Kidney (tissue), 14 donors: Measurements from ENCODE around the gene JADE3. TPM values are rescaled to one million over a fixed set of nuclear protein-coding genes. Genes with fewer than 3 reads are reported as not detected.

Experiments
- DNase-seq, 5 donors: peaks; one replicate each; pipeline ENCODE4 v3.0.0-alpha.2; 2013 to 2020
- FAIRE-seq: peaks from 2 replicates; lab custom pipeline; 2012; peaks lifted over from hg19 to GRCh38; lab: Jason Lieb, UNC
- H3K27ac ChIP-seq, 2 donors: one replicate each; pipeline ENCODE4 v1.7.0; 2013; ENCODE audit warnings: low read depth in 2 of 2, low read length in 2 of 2, inconsistent platforms in 1 of 2
- H3K27me3 ChIP-seq: one replicate; pipeline ENCODE4 v1.7.1; 2013; ENCODE audit warnings: low read length, inconsistent platforms; ENCODE audit not compliant: control insufficient read depth, insufficient read depth
- H3K36me3 ChIP-seq, 3 donors: one replicate each; pipeline versions ENCODE4 v1.7.0 to v1.7.1; 2013; ENCODE audit warnings: low read length in 3 of 3, control low read depth in 1 of 3, inconsistent platforms in 1 of 3; ENCODE audit not compliant: insufficient read depth in 3 of 3, control insufficient read depth in 2 of 3
- H3K4me1 ChIP-seq, 3 donors: one replicate each; pipeline versions ENCODE4 v1.7.0 to v1.7.1; 2013; ENCODE audit warnings: low read length in 3 of 3, inconsistent platforms in 1 of 3, low read depth in 1 of 3; ENCODE audit not compliant: control insufficient read depth in 2 of 3, insufficient read depth in 2 of 3
- H3K4me3 ChIP-seq, 3 donors: one replicate each; pipeline versions ENCODE4 v1.7.0 to v1.8.1; 2013; ENCODE audit warnings: low read length in 3 of 3, control low read depth in 1 of 3, inconsistent platforms in 1 of 3
- H3K9ac ChIP-seq, 3 donors: one replicate each; pipeline versions ENCODE4 v1.7.0 to v1.7.1; 2013; ENCODE audit warnings: low read length in 3 of 3, control low read depth in 1 of 3, inconsistent platforms in 1 of 3
- H3K9me3 ChIP-seq, 3 donors: one replicate each; pipeline versions ENCODE4 v1.7.0 to v1.7.1; 2013; ENCODE audit warnings: low read length in 3 of 3, control low read depth in 1 of 3, inconsistent platforms in 1 of 3; ENCODE audit not compliant: control insufficient read depth in 2 of 3, insufficient read depth in 1 of 3
- intact Hi-C: fragments of 100-400 bp; cut with DNase I; formaldehyde crosslinking; loops from one replicate; pipeline ENCODE4 v1.11.1; 2022
- polyA plus RNA-seq: library from polyadenylated mRNA; stranded (reverse); fragments of 350-450 nt; fragmentation: Illumina TruSeq; extraction: RNeasy Lipid Tissue Mini Kit (QIAGEN cat#74804); gene quantifications from one replicate; pipeline ENCODE4 v1.2.3, GENCODE V29; 2014; ENCODE audit warnings: low read depth, low replicate concordance; ENCODE audit not compliant: insufficient read depth
- total RNA-seq: library from RNA; stranded (reverse); fragmentation: NEBNext Ultra II Directional; extraction: Animal tissue kit (Norgen Biotek cat#: 25700); gene quantifications from one replicate; pipeline ENCODE4 v1.2.1, GENCODE V29; 2021
- TF ChIP-seq, protein P1 (sequence below): IDR thresholded peaks from 3 replicates; pipeline ENCODE4 v1.5.1; 2012; ENCODE audit warnings: mild to moderate bottlenecking, moderate library complexity, borderline replicate concordance; ENCODE audit not compliant: insufficient read depth; ENCODE audit errors: extremely low read depth
- donor health status: control.
- donor health status: control.
- donor health status: control.
- donor health status: control.
- donor health status: control.
- donor health status: DM: yes; HTN: yes; CAD: no.
- donor health status: Normal renal cell carcinoma (clear cell type).

The JADE3 gene
- total and polyA plus RNA-seq, 2 donors from 2014 or later = 3.2 to 13.1 TPM

DNA sequence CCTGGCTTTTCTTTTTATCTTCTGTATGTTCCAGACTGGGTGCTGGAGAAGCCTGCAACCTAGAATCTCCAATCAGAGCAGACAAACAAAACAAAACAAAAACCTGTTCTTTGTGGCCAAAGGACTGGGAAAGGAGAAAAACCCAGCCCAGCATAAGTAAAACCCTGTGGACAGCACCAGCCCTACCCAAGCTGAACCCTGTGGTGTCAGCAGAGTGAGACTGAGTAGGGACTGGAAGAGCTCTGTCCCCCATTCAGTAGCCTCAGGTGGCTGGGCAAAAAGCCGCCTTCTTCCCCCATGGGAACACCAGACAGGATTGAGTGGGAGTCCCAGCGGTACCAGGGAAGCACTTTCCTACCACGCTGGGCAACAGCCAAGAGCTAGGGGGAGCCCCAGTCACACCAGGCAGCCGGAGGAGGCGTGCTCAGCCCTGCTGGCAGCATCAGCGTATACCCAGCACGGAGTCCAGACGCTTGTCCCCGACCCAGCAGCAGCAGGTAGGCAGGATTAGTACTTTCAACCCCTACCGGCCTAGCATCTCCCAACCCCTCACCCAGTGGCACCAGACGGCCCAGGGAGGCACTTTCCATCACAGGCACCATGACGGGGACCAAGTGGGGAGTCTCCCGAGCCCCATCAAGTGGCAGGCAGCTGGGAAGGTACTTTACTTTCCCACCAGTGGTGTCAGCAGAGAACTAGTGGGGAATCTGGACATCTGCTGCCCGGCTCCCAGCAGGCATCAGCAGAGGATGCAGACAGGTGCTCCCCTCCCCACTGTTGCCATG lies 8.6 kb upstream of the JADE3 start:
- H3K9ac ChIP-seq = peak overlapping the region in 1 of 3 donors; percentile 15
- no peaks in the 10 kb centered on the region for H3K9me3 ChIP-seq
- no peaks in the 10 kb centered on the region for H3K4me1 ChIP-seq
- intact Hi-C loops = no loop called here
- no peak overlapping the region for H3K27ac ChIP-seq
- peak overlapping the region; percentile 57 to 68 (median 64) for H3K4me3 ChIP-seq
- TF ChIP-seq, protein P1, sequence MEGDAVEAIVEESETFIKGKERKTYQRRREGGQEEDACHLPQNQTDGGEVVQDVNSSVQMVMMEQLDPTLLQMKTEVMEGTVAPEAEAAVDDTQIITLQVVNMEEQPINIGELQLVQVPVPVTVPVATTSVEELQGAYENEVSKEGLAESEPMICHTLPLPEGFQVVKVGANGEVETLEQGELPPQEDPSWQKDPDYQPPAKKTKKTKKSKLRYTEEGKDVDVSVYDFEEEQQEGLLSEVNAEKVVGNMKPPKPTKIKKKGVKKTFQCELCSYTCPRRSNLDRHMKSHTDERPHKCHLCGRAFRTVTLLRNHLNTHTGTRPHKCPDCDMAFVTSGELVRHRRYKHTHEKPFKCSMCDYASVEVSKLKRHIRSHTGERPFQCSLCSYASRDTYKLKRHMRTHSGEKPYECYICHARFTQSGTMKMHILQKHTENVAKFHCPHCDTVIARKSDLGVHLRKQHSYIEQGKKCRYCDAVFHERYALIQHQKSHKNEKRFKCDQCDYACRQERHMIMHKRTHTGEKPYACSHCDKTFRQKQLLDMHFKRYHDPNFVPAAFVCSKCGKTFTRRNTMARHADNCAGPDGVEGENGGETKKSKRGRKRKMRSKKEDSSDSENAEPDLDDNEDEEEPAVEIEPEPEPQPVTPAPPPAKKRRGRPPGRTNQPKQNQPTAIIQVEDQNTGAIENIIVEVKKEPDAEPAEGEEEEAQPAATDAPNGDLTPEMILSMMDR = peak; percentile 67
- DNase-seq (peak; percentile 79 to 86 (median 84)), FAIRE-seq (no peak)
- H3K36me3 ChIP-seq = no peaks in the 10 kb centered on the region
- peaks cover 3% of the 10 kb centered on the region for H3K27me3 ChIP-seq

DNA sequence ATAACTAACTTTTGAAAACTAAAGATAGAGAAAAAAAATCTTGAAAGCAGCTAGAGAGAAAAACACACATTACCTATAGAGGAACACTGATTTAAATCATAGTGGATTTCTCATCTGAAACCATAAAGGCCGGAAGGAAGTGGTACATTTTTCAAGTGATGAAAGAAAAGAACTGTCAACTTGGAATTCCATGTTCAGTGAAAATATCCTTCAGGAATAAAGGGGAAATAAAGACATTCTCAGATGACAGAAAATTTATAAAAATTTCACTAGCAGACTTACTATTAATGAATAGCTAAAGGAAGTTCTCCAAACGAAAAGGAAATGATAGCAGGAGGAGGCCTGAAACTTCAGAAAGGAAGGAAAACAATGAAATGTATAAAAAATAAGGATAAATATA lies 7.6 kb upstream of the JADE3 start:
- Histone ChIP-seq H3K4me3 (no peak overlapping the region), H3K4me1 (no peaks in the 10 kb centered on the region), H3K36me3 (no peaks in the 10 kb centered on the region), H3K27me3 (peaks cover 3% of the 10 kb centered on the region), H3K9me3 (no peaks in the 10 kb centered on the region), H3K27ac (no peak overlapping the region), H3K9ac (no peak overlapping the region)
- TF ChIP-seq, protein P1 = no peak
- intact Hi-C loops = no loop called here
- FAIRE-seq = no peak
- DNase-seq = peak in 1 of 5 donors; percentile 8

DNA sequence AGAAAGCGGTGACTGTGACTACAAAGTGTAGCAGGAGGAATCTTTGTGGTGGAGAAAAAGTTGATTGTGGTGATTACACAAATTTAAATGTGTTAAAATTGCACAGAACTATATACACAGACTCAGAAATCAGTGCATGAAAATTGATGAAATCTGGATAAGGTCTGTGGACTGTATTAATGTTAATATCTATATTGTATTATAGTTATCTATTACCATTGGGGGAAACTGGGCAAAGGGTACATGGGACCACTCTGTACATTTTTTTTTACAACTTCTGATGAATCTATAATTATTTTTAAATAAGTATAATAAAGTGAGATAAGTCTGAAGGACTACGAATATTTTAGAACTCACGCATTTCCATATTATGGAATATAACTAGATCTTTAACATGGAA lies 1.8 kb upstream of the JADE3 start:
- peaks cover 5% of the 10 kb centered on the region for H3K27me3 ChIP-seq
- H3K4me3 ChIP-seq = no peak overlapping the region
- TF ChIP-seq, protein P1 = no peak
- no peaks in the 10 kb centered on the region for H3K36me3 ChIP-seq
- DNase-seq (no peak), FAIRE-seq (peak; percentile 58)
- H3K9me3 ChIP-seq = no peaks in the 10 kb centered on the region
- no peak overlapping the region for H3K9ac ChIP-seq
- H3K4me1 ChIP-seq = peaks cover 0 to 2% (median 0%) of the 10 kb centered on the region in 3 donors
- H3K27ac ChIP-seq = no peak overlapping the region
- intact Hi-C loops = no loop called here
